PC-9 (cell line): ENCODE results near the gene SFI1. TPM values are rescaled to one million over a fixed set of nuclear protein-coding genes. Genes with fewer than 3 reads are reported as not detected.
A peak's percentile ranks its signal among the peaks of the same experiment; 100 is the strongest.

Source experiments
- BruUV-seq: library from RNA; stranded (reverse); fragments of 400-500 nt; replicated peaks from 2 replicates; lab custom pipeline; 2021; lab: Mats Ljungman, UMichigan
- CTCF ChIA-PET: fragments of 300-600 bp; sonication (Branson Sonifier 250); formaldehyde crosslinking; loops from one replicate; lab custom pipeline; 2022; ENCODE audit warnings: antibody characterized with exemption; lab: Charles Lee
- POLR2A ChIA-PET: fragments of 300-600 bp; sonication (Branson Sonifier 250); formaldehyde crosslinking; loops from one replicate; lab custom pipeline; 2022; ENCODE audit warnings: antibody characterized with exemption; ENCODE audit not compliant: unreplicated experiment; lab: Charles Lee
- DNase-seq, 2 experiments: peaks; one replicate each; pipeline versions ENCODE4 v3.0.0 to v3.0.0-alpha.2; 2015 to 2022; ENCODE audit warnings: mixed read lengths in 1 of 2
- H2AFZ ChIP-seq: fragments of 200-600 bp; sonication (generic); 2 replicates; pipeline ENCODE4 v1.8.1; 2017; ENCODE audit warnings: antibody characterized with exemption
- H3F3A ChIP-seq: fragments of 200-600 bp; sonication (generic); 2 replicates; pipeline ENCODE4 v1.8.1; 2017; ENCODE audit warnings: antibody characterized with exemption, mild to moderate bottlenecking, low read depth; ENCODE audit not compliant: insufficient read depth
- H3K27ac ChIP-seq: fragments of 200-600 bp; sonication (generic); 2 replicates; pipeline ENCODE4 v1.6.1; 2016; ENCODE audit warnings: mixed run types
- H3K27me3 ChIP-seq: fragments of 200-600 bp; sonication (generic); 2 replicates; pipeline ENCODE4 v1.6.1; 2016; ENCODE audit warnings: low read depth, mixed run types; ENCODE audit not compliant: insufficient read depth
- H3K36me3 ChIP-seq: fragments of 200-600 bp; sonication (generic); 2 replicates; pipeline ENCODE4 v1.6.1; 2016; ENCODE audit warnings: low read depth, mixed run types
- H3K4me1 ChIP-seq: fragments of 200-600 bp; sonication (generic); replicated peaks from 2 replicates; pipeline ENCODE4 v1.6.1; 2016; ENCODE audit warnings: mixed run types; ENCODE audit not compliant: insufficient read depth
- H3K4me2 ChIP-seq: fragments of 200-600 bp; sonication (generic); 2 replicates; pipeline ENCODE4 v1.6.1; 2017; ENCODE audit warnings: mixed run types
- H3K4me3 ChIP-seq: fragments of 200-600 bp; sonication (generic); 2 replicates; pipeline ENCODE4 v1.6.1; 2016; ENCODE audit warnings: mixed run types
- H3K79me2 ChIP-seq: fragments of 200-600 bp; sonication (generic); 2 replicates; pipeline ENCODE4 v1.6.1; 2017; ENCODE audit warnings: low read depth, mixed run types
- H3K9me2 ChIP-seq: fragments of 200-600 bp; sonication (generic); 2 replicates; pipeline ENCODE4 v1.8.1; 2017; ENCODE audit warnings: mild to moderate bottlenecking; ENCODE audit not compliant: insufficient read depth
- H3K9me3 ChIP-seq: fragments of 200-600 bp; sonication (generic); 2 replicates; pipeline ENCODE4 v1.8.1; 2016; ENCODE audit warnings: low read depth; ENCODE audit not compliant: insufficient read depth
- H4K20me1 ChIP-seq: fragments of 200-600 bp; sonication (generic); 2 replicates; pipeline ENCODE4 v1.8.1; 2017; ENCODE audit not compliant: insufficient read depth
- EZH2 ChIP-seq: fragments of 200-600 bp; sonication (generic); IDR thresholded peaks from 2 replicates; pipeline ENCODE4 v1.8.0; 2017; ENCODE audit warnings: antibody characterized with exemption, low read depth
- intact Hi-C: fragments of 100-400 bp; cut with micrococcal nuclease; formaldehyde crosslinking; loops from one replicate; pipeline ENCODE4 v1.10.0; 2022; ENCODE audit not compliant: unreplicated experiment
- total RNA-seq: library from RNA; stranded (reverse); gene quantifications from 2 replicates; pipeline ENCODE4 v1.2.3, GENCODE V29; 2021
- TF ChIP-seq, protein P1 (sequence below): fragments of 200-600 bp; sonication (generic); conservative IDR thresholded peaks from 2 replicates; pipeline ENCODE4 v1.6.1; 2017; ENCODE audit warnings: mixed run types, antibody characterized with exemption, mild to moderate bottlenecking, moderate library complexity

The SFI1 gene
- total RNA-seq, 1 experiment from 2014 or later, result 57.9 TPM

DNA sequence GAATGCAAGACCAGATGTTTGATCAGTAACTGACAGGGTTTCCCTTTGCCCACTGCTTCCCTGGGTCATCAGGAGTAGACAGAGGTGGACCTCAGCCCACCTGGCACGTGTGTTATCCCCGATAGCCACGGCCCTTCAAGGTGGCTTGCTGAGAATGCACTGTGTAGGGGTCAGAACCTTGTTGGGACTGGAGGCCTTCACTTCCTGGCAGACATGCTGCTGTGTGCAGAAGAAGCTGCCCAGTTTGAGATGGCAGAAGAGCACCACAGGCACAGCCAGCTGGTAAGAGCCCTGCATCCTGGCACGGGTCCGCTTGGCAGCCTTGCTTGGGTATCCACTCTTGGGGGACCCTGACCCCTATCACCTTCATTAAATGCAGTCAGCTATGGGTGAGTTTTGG, 81.8 kb downstream of the SFI1 start:
- Histone ChIP-seq H3K4me3 (no peak overlapping the region), H3F3A (peaks cover 3% of the 10 kb centered on the region; the same call in 1 of the 2 replicates), H2AFZ (no peak overlapping the region), H3K36me3 (no peaks in the 10 kb centered on the region), H3K79me2 (no peaks in the 10 kb centered on the region), H3K9me3 (no peaks in the 10 kb centered on the region), H4K20me1 (no peaks in the 10 kb centered on the region), H3K27ac (no peak overlapping the region), H3K4me2 (no peak overlapping the region), H3K4me1 (peaks cover 4% of the 10 kb centered on the region; the same call in 1 of the 2 replicates), H3K27me3 (no peaks in the 10 kb centered on the region), H3K9me2 (no peaks in the 10 kb centered on the region)
- no TSS peak for BruUV-seq
- no peak for DNase-seq
- TF ChIP-seq EZH2, result no peak
- TF ChIP-seq, protein P1, sequence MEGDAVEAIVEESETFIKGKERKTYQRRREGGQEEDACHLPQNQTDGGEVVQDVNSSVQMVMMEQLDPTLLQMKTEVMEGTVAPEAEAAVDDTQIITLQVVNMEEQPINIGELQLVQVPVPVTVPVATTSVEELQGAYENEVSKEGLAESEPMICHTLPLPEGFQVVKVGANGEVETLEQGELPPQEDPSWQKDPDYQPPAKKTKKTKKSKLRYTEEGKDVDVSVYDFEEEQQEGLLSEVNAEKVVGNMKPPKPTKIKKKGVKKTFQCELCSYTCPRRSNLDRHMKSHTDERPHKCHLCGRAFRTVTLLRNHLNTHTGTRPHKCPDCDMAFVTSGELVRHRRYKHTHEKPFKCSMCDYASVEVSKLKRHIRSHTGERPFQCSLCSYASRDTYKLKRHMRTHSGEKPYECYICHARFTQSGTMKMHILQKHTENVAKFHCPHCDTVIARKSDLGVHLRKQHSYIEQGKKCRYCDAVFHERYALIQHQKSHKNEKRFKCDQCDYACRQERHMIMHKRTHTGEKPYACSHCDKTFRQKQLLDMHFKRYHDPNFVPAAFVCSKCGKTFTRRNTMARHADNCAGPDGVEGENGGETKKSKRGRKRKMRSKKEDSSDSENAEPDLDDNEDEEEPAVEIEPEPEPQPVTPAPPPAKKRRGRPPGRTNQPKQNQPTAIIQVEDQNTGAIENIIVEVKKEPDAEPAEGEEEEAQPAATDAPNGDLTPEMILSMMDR, result no peak
- POLR2A ChIA-PET, result interaction anchor here (0.7 kb wide), 1 partner anchor 50 kb away, joined by 3 read pairs; no protein-coding TSS in a partner anchor
- intact Hi-C loops, result no loop called here
- CTCF ChIA-PET, result no interaction called here

- Histone ChIP-seq H3K4me2 (no peak overlapping the region), H3K9me3 (no peaks in the 10 kb centered on the region)
These were observed 83.5 kb downstream of the SFI1 start for GRCh38 chr22:31579835-31580242.

GRCh38 chr22:31583861-31584485, 87.6 kb downstream of the SFI1 start:
- H3K4me1 ChIP-seq, result peaks cover 59% of the 10 kb centered on the region
- peak in 1 of 2 experiments; percentile 71 for DNase-seq
- peaks cover 8% of the 10 kb centered on the region; the same call in 1 of the 2 replicates for H3K36me3 ChIP-seq
- no peaks in the 10 kb centered on the region for H3K79me2 ChIP-seq
- ChIA-PET CTCF (interaction anchor here (1.3 kb wide), 1 partner anchor 387 kb away, joined by 5 read pairs; no protein-coding TSS in a partner anchor), POLR2A (interaction anchor here (0.7 kb wide), 1 partner anchor 78 kb away, joined by 5 read pairs; the partner anchor contains the start of gene PISD)
- H3K9me3 ChIP-seq, result no peaks in the 10 kb centered on the region
- H3K4me3 ChIP-seq, result no peak overlapping the region
- intact Hi-C loops, result no loop called here
- H4K20me1 ChIP-seq, result no peaks in the 10 kb centered on the region
- H3K27me3 ChIP-seq, result no peaks in the 10 kb centered on the region
- no peaks in the 10 kb centered on the region for H3K9me2 ChIP-seq
- peak overlapping the region; percentile 82 for H3K27ac ChIP-seq
- peaks cover 36% of the 10 kb centered on the region for H3F3A ChIP-seq
- no peak for TF ChIP-seq EZH2
- TF ChIP-seq, protein P1, result no peak
- H3K4me2 ChIP-seq, result peak overlapping the region; percentile 29
- H2AFZ ChIP-seq, result no peak overlapping the region
- BruUV-seq, result no TSS peak

More at GRCh38 chr22:31579835-31580242, 83.5 kb downstream of the SFI1 start:
- H3K9me2 ChIP-seq, result no peaks in the 10 kb centered on the region
- TF ChIP-seq EZH2, result no peak
- TF ChIP-seq, protein P1, result no peak
- ChIA-PET CTCF (no interaction called here), POLR2A (no interaction called here)
- no peaks in the 10 kb centered on the region for H3K79me2 ChIP-seq
- intact Hi-C loops, result no loop called here
- no peaks in the 10 kb centered on the region for H3K36me3 ChIP-seq
- no peak for DNase-seq
- no peak overlapping the region for H3K27ac ChIP-seq
- no TSS peak for BruUV-seq
- H4K20me1 ChIP-seq, result no peaks in the 10 kb centered on the region
- H3K4me3 ChIP-seq, result no peak overlapping the region
- peaks cover 20% of the 10 kb centered on the region for H3K4me1 ChIP-seq
- peaks cover 4% of the 10 kb centered on the region; the same call in 1 of the 2 replicates for H3F3A ChIP-seq
- no peak overlapping the region for H2AFZ ChIP-seq
- no peaks in the 10 kb centered on the region for H3K27me3 ChIP-seq
